ENCODE results near the gene IGFBP3.

DNA sequence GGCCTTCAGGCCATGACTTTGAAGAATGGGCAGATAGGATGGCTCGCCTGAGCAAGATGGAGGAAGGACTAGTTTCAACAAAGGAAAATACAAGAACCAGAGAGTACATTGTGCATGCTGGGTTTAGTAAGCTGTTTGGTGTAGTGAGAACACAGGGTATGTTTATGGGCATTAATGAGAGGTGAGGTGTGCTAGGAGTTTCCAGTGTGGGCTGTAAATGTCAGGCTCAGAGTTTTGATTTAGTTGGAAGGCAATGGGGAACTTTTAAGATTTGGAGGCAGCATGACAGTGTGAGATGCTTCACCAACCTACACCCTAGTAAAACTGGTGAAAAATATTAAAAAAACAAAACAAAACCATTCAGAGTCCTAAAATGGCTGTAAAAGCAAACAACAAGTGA lies 19.5 kb downstream of the IGFBP3 start:
- TF ChIP-seq, protein P1, sequence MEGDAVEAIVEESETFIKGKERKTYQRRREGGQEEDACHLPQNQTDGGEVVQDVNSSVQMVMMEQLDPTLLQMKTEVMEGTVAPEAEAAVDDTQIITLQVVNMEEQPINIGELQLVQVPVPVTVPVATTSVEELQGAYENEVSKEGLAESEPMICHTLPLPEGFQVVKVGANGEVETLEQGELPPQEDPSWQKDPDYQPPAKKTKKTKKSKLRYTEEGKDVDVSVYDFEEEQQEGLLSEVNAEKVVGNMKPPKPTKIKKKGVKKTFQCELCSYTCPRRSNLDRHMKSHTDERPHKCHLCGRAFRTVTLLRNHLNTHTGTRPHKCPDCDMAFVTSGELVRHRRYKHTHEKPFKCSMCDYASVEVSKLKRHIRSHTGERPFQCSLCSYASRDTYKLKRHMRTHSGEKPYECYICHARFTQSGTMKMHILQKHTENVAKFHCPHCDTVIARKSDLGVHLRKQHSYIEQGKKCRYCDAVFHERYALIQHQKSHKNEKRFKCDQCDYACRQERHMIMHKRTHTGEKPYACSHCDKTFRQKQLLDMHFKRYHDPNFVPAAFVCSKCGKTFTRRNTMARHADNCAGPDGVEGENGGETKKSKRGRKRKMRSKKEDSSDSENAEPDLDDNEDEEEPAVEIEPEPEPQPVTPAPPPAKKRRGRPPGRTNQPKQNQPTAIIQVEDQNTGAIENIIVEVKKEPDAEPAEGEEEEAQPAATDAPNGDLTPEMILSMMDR (IDR thresholded peaks at IDR 0.05): no peak
- no peak for TF ChIP-seq POLR2A (IDR thresholded peaks at IDR 0.05)

All from lower leg skin (tissue), 3 donors.